Measurements from ENCODE around the gene KCNJ2. TPM values are rescaled to one million over a fixed set of nuclear protein-coding genes. Genes with fewer than 3 reads are reported as not detected.

KCNJ2 gene
- total RNA-seq, 1 experiment from 2014 or later: 0.15 TPM

DNA sequence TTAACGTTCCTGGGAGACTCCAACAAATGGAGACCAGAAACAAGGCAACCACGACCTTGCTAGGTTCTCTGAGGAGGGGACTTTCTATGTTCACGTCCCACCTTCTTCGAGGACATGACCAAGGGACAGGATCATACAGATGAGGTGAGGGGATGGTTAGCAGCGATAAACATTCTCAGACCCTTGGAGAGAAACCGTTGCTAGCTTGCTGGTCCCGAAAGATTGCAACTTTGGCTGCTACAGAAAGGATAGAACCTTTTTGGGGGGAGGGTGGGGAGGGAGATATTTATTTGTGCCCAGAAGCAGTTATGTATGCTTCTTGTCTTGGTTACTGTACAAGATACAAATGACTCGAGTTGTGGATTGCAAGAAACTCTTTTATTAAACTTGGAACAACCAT, 35.3 kb upstream of the KCNJ2 start:
- H3K18ac ChIP-seq (ENCODE audit: insufficient read length, low read depth, low read length): no peak overlapping the region
- no peaks in the 10 kb centered on the region for H3K79me2 ChIP-seq (ENCODE audit: insufficient read depth, low read length)
- no peaks in the 10 kb centered on the region for H3K27me3 ChIP-seq (ENCODE audit: insufficient read depth, low read length)
- no peaks in the 10 kb centered on the region for H4K20me1 ChIP-seq (ENCODE audit: control insufficient read depth, insufficient read depth, insufficient read length)
- H2BK20ac ChIP-seq (ENCODE audit: low read depth, low read length, poor library complexity, severe bottlenecking): no peak overlapping the region
- H3K56ac ChIP-seq (ENCODE audit: insufficient read length, low read depth, low read length): no peak overlapping the region
- no peak overlapping the region for H2AFZ ChIP-seq (ENCODE audit: low read length)
- H2AK5ac ChIP-seq (ENCODE audit: insufficient read length, low read length): no peak overlapping the region
- H3K9me3 Mint-ChIP-seq: no peaks in the 10 kb centered on the region
- H2BK5ac ChIP-seq (ENCODE audit: insufficient read length, low read length): no peak overlapping the region
- no peak overlapping the region for H3K27ac Mint-ChIP-seq
- H3K4me2 ChIP-seq (ENCODE audit: insufficient read depth, insufficient read length, low read length): no peak overlapping the region
- no peak overlapping the region for H3K14ac ChIP-seq (ENCODE audit: insufficient read depth, low read length)
- no peaks in the 10 kb centered on the region for H3K23me2 ChIP-seq (ENCODE audit: insufficient read length, low read depth, low read length, poor library complexity, severe bottlenecking)
- no CpG with 5 or more reads among the region's 8 CpGs for WGBS (ENCODE audit: extremely low coverage, insufficient read length, low lambda C conversion rate)
- no peak overlapping the region for H2BK12ac ChIP-seq (ENCODE audit: insufficient read length, low read depth, low read length)
- H3K4me1 Mint-ChIP-seq: peaks cover 14 to 15% of the 10 kb centered on the region in 2 experiments
- no peak overlapping the region for H3K4ac ChIP-seq (ENCODE audit: low read depth, low read length)
- no peaks in the 10 kb centered on the region for H3K9me3 ChIP-seq (ENCODE audit: control insufficient read depth, low read depth, low read length)
- TF ChIP-seq, protein P1, sequence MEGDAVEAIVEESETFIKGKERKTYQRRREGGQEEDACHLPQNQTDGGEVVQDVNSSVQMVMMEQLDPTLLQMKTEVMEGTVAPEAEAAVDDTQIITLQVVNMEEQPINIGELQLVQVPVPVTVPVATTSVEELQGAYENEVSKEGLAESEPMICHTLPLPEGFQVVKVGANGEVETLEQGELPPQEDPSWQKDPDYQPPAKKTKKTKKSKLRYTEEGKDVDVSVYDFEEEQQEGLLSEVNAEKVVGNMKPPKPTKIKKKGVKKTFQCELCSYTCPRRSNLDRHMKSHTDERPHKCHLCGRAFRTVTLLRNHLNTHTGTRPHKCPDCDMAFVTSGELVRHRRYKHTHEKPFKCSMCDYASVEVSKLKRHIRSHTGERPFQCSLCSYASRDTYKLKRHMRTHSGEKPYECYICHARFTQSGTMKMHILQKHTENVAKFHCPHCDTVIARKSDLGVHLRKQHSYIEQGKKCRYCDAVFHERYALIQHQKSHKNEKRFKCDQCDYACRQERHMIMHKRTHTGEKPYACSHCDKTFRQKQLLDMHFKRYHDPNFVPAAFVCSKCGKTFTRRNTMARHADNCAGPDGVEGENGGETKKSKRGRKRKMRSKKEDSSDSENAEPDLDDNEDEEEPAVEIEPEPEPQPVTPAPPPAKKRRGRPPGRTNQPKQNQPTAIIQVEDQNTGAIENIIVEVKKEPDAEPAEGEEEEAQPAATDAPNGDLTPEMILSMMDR (conservative IDR thresholded peaks at IDR 0.05): no peak
- DNase-seq: no peak
- no peak overlapping the region for H3K27ac ChIP-seq (ENCODE audit: insufficient read length, low read depth, low read length)
- H3K79me1 ChIP-seq (ENCODE audit: insufficient read depth, low read depth, low read length, poor library complexity, severe bottlenecking): no peaks in the 10 kb centered on the region
- H4K5ac ChIP-seq (ENCODE audit: insufficient read length, low read depth, low read length): no peak overlapping the region
- H3T11ph ChIP-seq (ENCODE audit: low read length): no peak overlapping the region
- H3K27me3 Mint-ChIP-seq (ENCODE audit: low read depth): no peaks in the 10 kb centered on the region; the same call in 1 of the 2 replicates
- H3K36me3 Mint-ChIP-seq (ENCODE audit: insufficient read depth in 1 of 3, low read depth in 3 of 3): no peaks in the 10 kb centered on the region
- H3K9ac ChIP-seq (ENCODE audit: extremely low read depth, insufficient read length, low read length): no peak overlapping the region
- no peak overlapping the region for H2BK120ac ChIP-seq (ENCODE audit: low read depth, low read length, poor library complexity, severe bottlenecking)
- H4K91ac ChIP-seq (ENCODE audit: insufficient read length, low read depth, low read length): no peak overlapping the region
- H3K23ac ChIP-seq (ENCODE audit: insufficient read length, low read depth, low read length): no peak overlapping the region
- no peak overlapping the region for H4K8ac ChIP-seq (replicated peaks; ENCODE audit: insufficient read length, low read depth, low read length)
- H3K4me1 ChIP-seq (ENCODE audit: insufficient read depth, low read length): no peaks in the 10 kb centered on the region; the same call in 1 of the 2 replicates
- H2BK15ac ChIP-seq (ENCODE audit: low read depth, low read length): no peak overlapping the region
- no peak overlapping the region for H3K4me3 Mint-ChIP-seq

All from H9 (cell line).